GM21737 (cell line): ENCODE data around the gene ATP4A.
A peak's percentile ranks its signal among the peaks of the same experiment; 100 is the strongest.

Experiments used
- ATAC-seq: cut with Tn5 transposase; IDR thresholded peaks from one replicate; pipeline ENCODE4 v1.9.1; 2021; ENCODE audit warnings: mild to moderate bottlenecking, moderate library complexity; ENCODE audit not compliant: unreplicated experiment

Gene ATP4A

DNA sequence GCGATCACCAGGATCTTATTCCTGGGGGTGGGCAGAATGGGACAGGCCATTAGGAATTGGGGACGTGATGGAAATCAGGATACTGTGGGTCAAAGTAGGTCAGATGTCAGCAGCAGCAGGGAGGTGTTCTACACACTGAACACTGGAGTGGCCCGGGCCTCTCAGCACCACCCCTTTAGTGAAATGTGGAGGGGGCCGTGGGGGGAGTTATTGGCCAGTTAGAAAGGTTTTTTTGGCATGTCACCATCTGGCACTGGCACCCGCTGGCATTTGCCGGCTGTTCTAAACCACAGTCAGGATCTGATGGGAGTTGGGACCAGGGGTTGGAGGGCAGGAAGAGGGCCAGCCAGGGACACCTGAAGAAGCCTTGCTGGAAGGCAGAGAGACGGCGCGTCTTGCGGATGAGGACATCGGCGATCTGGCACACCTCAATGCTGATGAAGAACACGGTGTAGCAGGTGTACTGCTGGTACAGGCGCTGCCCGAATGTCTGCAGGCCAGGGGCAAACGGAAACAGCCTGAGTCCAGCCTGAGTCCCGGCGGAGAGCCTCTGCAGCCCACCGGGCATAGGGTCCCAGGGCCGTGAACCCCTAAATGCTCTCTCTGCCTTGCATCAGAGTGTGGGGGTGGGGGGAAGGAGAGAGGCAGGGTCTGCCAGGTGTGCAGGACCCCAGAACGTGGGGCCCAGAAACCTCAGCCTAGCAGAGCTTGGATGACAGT is 12.2 kb downstream of the ATP4A start:
- ATAC-seq: no peak

DNA sequence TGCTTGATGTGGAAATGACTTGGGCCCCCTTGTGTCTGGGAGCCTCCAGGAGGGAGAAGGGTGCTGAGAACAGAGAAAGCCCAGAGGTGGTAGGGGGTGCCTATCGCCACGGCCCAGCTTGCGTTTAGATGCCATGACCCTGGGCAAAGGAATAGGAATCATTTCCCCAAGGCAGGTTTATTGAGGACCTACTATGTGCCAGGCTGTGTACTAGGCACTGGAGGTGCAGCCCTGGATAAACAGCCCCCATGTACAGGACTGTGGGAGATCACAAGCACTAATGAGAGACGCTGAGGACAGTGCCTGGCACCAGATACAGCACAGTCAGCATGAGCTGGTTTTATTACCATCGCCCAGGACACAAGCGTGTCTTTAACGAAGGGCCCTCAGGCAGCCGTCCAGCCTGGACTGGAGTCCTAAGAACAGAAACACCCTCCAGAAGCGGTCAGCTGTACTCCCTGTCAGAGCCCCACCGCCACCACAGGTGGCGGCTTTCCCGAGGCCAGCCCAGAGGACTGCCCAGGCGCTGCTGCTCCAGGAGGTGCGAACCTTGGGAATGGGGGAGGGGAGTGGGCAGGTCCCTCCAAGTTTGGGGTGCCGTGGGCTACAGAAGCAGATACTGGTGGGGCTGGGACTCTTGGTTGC is 13.5 kb downstream of the ATP4A start:
- ATAC-seq: no peak

DNA sequence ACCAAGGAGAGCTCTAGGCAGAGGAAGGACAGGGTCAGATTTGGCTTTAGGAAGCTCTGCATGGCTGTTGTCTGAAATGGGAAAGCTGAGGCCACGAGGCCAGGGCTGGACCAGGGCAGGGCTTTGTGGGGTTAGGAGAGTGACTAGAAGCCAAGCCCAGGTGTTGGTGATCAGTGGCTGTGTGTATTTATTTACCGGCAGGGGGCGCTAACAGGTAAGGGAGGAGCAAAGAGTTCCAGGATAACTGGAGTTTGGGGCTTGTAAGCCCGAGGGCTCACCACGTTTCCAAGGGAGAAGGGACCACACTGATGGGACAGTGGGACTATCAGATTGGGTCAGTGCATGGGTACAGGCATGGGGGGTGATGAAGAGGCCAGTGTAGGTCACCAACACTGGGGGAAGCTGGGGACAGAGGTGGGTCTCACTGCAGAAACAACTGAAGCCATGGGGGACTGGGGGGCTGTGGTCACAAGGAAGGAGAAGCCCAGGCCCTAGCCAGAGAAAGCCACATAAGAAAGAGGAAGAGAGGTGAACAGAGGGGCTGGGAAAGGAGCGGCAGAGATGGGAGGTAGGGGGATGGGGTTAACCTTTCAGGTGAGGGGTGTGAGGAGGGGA is 14.2 kb downstream of the ATP4A start:
- ATAC-seq: no peak

DNA sequence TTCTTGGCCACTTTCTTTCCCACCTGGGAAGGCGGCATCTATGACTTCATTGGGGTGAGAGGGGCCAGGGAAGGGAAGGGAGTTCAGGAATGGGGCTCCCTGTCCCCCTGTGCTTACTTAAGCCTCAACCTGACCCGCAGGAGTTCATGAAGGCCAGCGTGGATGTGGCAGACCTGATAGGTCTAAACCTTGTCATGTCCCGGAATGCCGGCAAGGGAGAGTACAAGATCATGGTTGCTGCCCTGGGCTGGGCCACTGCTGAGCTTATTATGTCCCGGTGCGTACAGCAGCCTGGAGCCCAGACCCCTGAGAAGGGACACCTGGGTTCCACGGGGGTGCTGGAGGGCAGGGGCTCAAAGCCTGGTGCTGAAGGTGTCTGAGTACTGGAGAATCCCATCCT is 16.9 kb downstream of the ATP4A start:
- no peak for ATAC-seq

DNA sequence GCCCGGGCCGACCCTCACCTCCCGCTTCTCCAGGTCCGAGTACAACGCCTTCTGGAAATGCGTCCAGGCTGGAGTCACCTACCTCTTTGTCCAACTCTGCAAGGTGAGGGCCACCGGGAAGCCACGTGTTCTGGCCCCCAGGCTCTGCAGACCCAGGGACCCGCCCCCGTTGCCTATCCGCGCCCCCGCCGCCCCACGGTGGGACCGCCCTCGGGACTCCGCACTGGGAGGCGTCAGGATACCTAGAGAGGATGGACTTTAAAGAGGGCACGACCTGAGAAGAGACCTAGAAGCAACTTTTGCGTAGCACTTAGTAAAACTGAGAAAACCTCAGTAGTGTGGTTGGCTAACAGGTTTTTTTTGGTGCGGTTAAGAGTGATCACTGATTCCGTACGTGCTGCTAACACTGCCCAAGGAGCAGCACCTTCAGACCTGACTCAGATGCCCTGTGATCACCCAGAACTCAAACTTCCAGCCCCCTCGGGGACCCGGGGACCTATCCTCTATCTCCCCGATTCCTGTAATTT is 17.5 kb downstream of the ATP4A start:
- no peak for ATAC-seq

DNA sequence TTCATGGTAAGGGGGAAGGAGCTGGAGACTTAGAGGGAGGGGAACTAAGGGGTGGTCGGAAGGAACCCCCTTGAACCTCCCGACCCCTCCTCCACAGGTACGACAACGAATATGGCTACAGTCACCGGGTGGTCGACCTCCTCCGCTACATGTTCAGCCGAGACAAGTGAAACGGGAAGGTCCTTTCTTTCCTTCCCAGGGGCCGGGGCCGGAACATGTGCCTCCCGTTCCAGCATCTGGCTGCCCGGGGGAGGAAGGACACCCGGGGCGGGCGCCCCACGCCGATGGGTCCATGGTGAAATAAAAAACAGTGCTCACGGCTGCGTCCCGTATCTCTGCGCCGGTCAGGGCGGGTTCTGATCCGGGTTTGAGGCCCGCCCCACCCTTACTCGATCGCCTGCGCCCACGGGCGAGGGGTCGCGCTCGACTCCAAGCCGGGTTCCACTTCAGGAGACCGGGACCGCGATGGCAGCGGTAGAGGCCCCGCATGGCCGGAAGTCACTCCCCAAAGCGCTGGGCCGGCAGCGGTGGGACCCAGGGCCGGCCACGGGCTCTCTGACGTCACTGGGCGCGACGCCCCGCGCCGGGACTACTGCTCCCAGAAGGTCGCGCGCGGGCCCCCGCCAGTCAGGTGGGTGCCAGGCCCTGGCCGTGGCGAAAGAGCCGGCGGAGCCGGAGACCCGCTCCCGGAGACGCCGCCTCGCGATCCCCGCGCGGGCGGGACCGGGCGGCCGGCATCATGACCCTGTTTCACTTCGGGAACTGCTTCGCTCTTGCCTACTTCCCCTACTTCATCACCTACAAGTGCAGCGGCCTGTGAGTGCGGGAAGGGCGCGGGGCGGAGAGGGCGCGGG is 18.2 kb downstream of the ATP4A start, which contains the start of gene TMEM147:
TMEM147 (plus strand) TSS at position 626 of the 854 bp plus-strand sequence; CDS start at position 740, 114 bp downstream.
- ATAC-seq: peak; percentile 75

DNA sequence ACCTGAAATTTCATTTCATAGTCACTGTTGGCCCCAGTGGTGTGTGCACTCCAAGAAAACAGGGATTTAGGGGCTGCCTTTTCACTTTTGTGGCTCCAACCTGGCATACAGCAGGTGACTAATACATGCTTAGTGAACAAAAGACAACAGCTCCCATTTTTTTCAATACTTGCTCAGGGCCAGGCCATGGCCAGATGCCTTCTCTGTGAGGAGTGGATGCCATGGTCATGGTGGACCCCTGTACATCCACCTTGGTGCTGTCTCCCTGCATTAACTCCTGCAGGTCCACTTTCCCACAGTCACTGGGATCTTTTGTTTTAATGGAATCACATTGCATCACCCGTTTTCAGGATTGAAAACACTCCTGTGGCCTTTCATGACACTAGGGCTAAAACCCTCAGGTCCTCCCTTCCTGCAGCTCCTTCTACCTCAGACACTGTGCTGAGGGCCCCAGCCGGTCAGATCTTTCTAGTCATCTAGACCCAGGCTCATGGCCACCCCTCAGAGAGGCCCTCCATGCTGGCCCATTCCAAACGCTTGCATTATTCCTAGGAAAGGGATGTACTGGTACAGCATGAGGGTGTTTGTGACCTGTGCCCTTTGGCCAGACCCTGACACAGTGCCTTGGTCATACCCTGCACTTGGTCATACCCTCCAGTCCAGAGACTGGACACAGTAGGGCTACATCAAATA is 19.2 kb downstream of the ATP4A start:
- no peak for ATAC-seq

DNA sequence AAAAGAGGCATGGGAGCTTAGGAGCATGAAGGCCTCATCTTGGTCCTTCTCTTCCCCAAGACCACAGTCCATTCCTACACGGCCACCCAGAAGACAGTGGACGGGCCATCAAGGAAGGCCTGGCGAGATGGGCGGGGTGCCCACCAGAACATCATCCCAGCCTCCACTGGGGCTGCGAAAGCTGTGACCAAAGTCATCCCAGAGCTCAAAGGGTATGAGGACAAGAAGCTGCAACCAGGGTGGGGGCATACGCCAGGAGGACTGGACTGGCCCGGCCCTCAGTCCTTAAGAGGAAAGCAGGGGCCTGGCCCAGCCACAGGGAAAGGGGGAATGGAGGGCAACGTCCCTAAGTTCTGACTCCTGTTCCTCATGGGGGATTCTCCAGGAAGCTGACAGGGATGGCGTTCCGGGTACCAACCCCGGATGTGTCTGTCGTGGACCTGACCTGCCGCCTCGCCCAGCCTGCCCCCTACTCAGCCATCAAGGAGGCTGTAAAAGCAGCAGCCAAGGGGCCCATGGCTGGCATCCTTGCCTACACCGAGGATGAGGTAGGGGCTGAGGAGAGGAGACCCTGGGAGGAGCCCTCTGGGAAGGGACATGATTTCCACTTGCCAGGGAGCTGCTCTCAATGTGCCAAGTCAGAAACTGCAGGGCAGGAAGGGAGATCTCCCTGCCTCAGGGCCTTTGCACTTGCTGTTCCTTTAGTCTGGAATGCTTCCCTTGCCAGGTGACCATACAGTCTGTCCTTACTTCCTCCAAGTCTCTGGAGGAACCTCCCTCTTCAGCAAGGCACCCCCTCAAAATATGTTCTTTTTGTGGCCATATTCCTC is 20.0 kb downstream of the ATP4A start:
- ATAC-seq: no peak

DNA sequence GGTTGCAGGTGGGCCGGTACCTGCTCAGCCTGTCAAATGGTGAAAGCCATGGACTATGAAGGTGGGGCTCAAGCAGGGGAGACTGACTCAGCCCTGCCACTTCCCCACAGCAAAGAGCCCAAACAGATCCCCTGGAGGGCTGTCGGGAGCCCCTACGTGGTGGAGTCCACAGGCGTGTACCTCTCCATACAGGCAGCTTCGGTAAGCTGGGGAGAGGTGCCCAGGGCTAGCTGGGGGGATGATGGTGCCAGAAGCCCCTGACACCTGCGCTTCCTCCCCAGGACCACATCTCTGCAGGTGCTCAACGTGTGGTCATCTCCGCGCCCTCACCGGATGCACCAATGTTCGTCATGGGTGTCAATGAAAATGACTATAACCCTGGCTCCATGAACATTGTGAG is 21.2 kb downstream of the ATP4A start:
- ATAC-seq: no peak

DNA sequence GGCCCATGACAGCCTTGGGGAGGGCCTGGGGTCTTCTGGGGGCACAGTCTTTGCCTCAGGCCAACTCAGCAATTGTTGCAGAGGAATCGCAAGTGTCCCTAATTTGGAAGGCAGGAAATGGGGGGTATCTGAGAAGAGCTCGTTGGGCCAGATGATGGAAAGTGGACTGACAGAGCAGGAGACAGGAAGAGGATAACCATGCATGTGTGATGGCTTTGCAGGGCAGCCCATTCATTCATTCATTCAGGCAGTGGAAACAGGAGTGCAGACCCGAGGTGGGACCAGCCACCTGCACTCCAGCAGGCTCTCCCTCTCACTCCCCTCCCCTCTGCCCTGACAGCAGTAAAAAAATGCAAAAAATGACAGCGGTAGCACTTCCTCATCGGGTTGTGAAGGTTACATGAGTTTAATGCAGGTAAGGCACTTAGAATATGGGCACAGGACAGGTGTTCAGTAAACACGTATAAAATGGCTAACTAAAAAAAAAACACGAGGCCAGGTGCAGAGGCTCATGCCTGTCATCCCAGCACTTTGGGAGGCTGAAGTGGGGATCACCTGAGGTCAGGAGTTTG is 23.0 kb downstream of the ATP4A start:
- ATAC-seq: no peak

DNA sequence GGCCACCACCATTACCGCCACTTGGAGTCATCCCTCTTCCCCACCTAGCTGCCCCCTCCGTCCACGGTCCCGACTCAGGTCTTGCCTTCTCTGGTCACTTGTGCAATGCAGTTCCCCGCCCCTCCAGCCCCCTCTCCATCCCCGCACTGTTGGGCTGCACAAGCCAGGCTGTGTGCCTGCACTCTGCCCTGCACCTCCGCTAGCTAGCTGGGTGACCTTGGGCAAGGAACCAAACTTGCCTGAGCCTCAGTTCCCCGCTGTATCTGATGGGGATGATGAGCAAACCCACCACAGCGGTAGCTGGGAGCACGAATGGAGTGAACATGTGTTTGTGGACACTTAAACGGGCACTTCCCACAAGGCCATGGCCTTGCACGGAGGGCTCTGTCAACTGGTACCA is 23.6 kb downstream of the ATP4A start:
- ATAC-seq: no peak

DNA sequence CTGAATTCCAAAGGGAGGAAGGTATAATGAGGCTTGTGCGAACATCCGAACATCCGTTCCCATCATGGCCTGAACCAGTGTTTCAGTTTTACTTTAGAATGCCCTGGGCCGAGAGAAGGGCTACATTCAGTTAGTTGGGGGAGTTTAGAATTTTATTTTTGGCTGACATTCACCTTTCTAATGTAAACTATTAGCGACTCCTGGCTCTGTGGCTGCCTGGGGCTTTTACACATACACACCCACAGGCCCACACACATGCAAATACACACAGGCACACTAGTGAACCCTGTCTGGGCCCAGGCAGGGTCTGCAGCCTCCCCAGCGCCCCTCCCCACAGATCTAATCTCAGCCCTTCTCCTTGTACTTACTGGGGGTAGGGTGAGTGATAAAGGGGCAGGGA is 24.1 kb downstream of the ATP4A start:
- no peak for ATAC-seq

DNA sequence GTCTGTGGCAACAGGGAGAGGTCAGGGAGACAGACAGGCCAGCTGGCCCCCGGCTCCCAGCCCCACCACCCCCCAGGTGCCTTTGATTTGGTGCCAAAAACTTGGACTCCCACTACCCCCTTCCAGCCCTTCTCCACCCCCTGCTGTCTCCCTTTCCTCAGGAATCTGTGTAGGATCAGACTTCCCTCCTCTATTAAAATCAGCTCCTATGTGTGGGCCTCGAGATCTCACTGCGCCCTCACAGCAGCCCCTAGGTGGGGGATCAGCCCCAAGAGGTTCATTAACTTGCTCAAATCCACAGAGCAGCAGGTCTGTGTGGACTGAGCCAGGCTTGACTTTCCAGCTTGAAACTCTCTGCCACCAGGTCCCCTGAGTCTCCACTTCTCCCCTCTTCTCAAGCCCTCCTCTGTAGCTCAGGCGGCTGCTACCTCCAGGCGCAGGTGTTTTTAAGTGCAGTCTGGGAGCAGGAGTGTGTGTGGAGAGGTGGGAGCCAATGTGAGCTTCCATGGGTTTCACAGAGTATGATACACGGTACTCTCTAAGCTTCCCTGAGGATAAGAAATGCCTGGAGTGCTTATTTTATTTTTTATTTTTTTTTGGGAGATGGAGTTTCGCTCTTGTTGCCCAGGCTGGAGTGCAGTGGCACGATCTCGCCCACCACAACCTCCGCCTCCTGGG is 28.5 kb downstream of the ATP4A start:
- no peak for ATAC-seq

DNA sequence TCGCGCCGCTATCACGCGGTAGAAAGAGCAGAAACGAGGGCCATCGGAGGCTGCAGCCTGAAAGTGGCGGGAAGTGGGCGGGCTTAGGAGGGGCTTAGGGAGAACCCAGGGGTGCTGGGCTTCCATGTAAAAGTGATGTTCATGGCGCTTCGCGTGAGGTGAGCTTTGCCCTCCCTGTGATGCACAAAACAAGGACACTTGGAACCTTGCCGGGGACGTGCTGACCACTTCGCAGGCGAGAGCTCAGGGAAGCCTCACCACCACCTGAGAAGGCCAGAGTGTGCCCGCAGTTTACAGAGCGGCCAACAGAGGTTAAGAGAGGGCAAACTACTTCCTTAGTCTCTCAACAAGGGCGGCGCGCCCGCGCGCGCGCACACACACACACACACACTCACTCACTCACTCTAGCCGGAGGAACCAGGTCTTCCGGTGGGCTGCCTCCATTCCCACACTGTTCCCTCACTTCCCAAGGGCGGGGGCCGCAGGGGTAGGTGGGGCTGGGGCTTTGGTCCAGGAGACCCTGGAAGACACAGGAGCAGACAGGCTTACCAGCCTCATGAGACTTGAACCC is 29.6 kb downstream of the ATP4A start:
- ATAC-seq: no peak

DNA sequence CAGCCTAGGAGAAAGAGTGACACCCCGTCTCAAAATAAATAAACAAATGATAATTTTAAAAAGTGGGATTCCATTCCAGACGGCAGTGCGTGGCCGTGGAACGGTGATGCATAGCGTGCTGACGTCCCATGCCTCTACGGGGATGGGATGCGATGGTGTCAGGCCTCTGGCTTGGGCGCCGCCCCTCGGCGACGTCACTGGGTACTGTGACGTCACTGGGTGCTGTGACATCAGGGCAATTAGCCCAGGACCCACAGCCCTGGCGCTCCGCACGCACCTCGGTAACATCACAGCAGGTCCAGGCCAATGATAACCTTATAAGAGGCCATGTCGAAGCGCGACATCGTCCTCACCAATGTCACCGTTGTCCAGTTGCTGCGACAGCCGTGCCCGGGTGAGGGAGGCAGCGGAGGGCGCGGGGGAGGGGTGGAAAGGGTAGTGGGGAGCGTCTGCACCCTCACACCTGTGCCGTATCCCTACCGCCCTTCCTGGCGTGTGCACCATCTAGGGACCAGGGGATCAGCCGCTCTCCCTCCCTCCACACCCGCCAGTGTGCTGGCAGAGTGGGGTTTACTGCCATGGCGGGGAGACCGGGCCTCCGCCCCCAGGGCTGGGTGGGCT is 30.1 kb downstream of the ATP4A start, which contains the start of gene GAPDHS:
GAPDHS (plus strand) TSS at position 256 of the 621 bp plus-strand sequence; CDS start at position 328, 72 bp downstream.
- ATAC-seq: no peak

DNA sequence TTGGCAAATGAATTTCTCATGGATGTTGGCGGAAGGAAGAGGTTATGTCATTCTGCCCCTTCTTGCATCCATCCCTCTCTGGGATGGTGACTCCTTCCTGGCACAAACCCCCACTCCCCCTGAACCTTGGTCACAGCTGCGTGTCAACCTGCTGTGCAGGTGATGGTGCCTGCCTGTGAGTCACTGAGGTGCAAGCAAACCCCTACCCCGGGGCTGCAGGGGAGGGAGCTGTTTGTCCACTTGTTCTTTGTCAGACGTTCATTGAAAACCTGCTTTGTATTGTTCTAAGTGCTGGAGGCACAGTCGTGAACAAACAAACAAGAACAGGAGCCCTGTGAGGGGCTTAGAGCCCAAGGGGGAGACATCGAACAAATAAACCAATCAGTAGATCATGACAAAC is 32.2 kb downstream of the ATP4A start:
- no peak for ATAC-seq
